DMS53 (cell line): ENCODE data around the gene DIPK1A.

Experiments used
- DNase-seq: peaks from one replicate; lab custom pipeline; 2025; lab: John Stamatoyannopoulos, UW

DIPK1A gene

DNA sequence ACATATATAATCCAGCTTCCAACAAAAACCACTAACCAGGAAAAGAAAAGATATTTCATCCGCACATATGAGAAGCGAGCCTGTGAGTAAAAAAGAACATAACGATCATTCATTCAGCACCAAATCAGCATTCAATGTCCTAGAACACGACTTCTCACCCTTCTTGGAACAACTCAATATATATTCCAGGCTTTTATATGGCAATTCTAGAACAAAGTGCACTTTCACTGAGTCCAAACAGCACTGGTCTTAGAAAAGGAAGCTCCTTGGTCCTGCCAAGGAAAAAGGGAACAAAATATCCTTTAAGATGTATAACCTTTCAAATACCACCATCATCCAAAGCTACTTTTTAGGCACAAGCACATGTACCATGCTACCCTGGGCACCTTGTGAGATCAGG is 84.9 kb downstream of the DIPK1A start:
- DNase-seq, result no peak

DNA sequence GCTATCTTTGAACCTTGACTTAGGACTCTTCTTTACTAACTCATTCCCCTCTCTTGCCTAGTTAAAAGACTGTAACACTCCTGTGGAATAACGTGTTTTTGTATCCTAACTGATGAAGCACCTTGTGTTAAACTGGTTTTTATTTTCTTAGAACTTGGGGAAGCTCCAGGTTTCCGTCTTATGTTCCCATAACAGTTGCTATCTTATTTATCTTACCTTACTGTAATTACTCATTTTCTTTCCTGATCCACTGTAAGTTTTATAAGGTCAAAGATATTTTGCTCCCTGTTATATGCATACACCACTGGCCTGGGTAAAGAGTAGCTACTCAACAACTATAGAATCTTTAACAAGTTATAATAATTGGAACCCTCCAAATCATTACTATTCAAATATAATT is 86.3 kb downstream of the DIPK1A start:
- no peak for DNase-seq

DNA sequence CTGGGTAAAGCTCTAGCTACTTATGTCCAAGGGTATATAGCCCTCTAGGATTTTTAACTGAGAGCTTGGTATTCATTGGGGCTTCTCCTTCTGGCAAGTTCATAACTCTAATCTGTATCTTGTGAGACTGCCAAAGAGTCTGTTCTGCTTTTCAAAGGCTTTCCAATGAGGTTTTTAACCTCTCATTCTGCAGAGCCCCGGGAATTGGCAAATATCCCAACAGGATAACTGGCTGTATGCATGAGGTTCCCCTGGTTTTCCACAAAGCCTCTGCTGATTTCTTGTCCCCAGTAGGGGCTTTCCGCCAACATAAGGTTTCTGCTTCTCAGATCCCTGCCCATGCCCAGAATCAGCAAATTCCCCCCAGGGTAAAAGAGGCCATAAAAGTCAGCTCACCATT is 88.5 kb downstream of the DIPK1A start:
- no peak for DNase-seq

DNA sequence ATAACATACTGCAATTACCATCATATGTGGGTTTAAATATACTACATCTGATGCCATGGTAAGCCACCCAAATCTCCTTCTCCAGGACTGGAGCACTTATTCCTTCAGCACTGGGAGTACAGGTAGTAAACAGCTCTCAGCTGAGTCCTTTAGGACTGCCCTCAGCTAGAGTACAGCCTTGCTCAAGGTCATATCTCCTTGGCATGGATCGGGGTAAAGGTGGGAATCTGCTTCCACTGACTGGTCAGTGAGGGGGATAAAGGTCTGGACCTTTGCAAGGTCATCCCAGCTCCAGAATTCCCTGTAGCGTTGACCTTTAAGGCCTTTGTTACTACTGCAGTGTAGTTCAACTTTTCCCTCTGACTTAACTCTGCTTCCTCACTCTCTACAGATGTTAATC is 90.7 kb downstream of the DIPK1A start:
- no peak for DNase-seq

DNA sequence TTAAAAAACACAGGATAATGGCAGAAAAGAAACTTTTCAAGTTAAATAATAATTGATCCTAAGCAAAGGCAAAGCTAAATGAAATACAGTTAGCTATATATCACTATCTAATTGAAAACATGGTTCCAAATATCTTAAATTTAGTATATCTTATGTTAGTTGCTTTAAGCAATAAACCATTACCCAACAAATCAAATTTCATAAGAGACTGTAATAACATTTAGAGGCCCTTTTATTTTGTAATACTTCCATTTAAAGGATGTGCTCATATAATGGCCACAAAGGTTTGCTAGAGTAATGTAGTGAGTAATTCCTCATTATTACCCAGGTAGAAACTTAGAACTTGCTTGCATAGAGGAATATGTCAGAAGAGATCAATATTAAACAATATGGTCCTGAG is 97.1 kb downstream of the DIPK1A start:
- DNase-seq, result no peak

DNA sequence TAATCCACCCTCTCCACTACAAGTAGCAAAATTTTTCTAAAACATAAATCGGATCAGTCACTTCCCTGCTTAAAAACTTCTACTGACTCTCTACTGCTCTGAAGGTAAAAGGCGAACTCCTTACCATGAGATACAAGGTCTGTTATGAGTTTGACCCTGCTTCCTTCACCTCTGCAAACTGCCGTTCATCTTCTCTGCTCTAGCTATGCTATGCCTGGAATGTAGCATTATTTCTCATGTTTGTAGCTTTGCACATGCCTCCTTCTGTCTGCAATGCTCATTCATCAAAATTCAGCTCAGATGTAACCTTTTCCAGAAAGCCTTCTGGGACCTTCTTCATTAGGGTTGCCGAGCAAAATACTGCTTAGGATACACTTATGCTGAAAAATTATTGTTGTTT is 98.7 kb downstream of the DIPK1A start:
- no peak for DNase-seq

DNA sequence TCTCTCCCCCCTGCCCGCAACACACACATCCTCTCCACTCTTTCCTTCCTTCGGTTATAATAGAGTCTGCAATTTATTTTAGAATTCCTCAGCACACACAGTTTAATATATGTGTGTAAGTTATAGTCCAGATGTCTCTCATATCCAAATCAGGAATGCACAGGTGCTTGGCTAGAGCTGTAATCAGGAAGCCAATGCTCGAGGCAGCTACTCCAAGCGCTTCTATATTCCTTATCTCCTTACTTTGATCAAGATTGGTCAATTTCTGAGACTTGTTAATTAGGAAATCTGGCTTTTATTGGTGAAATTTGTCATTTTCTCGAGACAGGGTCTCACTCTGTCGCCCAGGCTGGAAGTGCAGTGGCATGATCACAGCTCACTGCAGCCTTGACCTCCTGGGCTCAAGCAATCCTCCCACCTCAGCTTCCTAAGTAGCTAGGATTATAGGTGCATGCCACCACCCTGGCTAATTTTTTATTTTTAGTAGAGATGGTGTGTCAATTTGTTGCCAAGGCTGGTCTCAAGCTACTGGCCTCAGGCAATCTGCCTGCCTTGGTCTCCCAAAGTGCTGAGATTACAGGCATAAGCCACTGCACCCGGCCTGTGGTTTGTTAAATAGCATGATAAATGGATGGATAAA is 101.7 kb downstream of the DIPK1A start:
- DNase-seq, result peak; percentile 74

DNA sequence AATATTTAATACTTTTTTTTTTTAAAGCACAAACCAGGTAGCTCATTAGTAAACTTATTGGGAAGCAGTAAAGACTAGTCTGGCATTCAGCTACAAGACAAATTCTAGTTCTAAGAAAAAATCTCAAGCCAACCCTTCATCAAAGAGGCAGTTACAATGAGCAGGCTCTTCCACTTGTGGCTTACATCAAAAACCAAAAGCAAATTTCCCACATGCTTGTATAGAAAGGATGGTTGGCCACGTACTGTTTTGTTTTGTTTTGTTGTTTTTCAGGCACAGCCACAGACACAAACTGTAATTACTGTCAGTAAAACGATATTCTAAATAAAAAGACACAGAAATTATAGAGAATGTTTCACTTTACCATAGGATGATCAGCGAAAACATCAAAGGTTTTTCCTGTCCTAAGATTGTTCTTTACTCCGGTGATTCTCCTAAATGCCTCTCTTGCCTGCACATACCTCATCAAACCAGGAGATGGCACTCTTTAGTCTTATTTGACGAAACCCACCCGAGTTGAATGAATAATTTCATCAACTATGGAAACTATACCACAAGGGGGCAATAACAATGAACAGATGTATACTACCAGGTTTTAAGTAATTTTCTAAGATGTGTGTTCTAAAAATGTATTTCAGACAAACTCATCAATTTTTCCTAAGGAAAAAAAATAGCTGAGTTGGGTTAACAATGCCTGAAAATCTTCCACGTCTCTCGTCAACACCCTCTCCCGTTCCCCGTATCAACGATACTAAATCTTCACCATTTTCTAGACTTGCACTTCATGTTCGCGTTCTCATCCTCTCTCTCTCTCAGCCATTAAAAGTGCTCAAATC is 102.5 kb downstream of the DIPK1A start:
- DNase-seq, result peak; percentile 95

DNA sequence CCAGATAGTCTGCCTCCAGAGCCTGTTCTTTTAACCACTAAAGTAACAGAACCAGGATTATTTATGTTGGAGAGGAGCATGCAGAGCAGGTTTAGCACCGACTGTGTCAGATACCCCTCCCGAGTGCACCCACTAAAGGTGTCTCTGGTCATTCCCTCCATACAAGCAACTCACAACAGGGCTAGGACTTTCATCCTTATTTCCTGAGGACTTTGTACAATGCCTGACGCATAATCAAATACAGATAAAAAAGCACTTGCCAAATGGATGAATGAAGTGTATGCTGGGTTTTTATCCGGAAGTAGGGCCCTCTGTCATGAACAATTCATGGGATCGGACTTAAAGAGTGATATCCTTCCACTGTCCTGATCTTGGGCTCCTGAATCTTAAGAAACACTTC is 103.4 kb downstream of the DIPK1A start:
- DNase-seq, result no peak

DNA sequence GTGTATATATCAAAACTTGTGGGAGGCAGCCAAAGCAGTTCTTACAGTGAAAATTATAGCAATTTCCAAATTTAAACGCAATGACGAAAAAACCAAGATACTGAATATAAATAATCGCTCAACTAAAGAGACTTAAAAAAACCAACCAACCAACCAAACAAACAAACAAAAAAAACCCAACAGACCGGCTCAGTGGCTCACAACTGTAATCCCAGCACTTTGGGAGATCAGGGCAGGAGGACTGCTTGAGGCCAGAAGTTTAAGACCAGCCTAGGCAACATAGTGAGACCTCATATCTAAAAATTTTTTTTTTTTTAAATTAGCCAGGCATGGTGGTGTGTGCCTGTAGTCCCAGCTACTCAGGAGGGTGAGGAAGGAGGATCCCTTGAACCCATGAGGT is 106.0 kb downstream of the DIPK1A start:
- DNase-seq, result no peak

DNA sequence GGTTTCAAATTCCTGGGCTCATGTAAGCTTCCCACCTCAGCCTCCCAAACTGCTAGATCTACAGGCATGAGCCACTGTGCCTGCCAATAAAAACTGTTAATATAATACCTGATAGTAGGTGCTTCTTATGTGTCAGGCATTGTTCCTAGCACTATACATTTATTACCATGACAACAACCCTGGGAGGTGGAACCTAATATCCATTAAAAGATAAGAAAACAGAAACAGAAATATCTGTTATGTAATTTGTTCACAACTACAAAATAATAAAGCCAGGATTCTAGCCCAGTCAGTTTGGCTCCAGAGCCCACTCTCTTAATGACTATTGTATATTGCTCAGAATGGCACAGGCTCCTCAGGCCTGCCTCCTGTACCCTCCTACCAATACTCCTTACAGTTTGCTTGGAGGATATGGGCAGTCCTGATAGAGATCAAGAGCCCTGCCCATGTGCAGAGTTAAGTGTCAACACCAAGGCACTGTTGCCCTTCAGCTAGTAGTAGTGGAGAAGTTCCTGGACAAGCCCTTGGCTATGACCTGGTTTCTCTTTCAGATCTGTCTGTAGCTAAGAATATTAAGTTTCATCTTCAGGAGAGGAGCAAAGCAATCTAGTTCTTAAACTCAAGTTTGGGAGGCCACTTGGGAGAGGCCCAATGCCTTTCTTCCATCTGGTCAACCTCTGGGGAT is 107.0 kb downstream of the DIPK1A start:
- no peak for DNase-seq

DNA sequence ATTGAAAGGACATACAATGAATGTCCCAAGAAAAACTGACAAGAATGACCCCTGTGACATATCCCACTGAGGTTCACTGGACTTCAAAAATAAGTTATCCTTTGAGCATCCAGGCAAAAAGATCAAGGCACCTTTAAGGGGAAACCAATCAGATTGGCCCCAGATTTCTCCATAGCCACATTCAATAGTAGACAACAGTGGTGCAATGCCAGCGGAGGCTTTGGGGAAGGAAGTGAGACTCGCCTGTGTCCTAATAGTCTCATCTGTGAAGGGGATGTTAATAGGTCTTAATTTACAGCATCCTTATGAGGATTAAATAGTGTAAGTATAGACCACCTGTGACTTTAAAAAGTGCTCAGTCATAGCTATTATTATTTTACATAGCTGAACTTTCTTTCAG is 108.0 kb downstream of the DIPK1A start:
- no peak for DNase-seq

DNA sequence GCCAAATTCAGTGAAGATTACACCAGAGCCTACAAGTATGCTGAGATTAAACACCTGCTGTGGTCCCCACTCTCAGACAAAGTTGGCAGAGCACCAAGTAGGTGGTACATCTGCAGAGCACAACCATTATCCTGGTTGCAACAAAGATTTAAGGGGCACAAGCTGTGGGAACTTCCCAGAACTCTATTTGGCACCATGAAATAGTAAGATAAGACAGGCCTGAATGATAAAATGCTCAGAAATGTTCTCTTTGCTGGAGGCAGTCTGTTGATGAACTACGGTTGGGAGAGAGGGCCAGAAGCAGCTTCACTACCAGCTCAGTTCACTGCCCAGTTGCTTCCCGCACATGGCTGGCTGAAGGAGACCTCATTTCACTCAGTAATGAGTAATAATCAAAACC is 109.5 kb downstream of the DIPK1A start:
- DNase-seq, result no peak

DNA sequence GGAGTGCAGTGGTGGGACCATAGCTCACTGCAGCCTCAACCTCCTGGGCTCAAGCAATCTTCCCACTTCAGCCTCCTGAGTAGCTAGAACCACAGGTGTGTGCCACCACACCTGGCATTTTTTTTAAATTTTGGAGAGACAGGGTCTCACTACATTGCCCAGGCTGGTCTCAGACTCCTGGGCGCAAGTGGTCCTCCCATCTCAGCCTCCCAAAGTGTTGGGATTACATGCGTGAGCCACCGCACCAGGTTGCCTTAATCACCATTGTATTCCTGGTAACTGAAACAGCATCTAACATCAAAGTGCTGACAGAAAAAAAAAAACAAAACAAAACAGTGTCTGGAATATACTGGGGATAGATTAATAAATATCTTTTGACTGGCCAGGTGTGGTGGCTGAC is 111.2 kb downstream of the DIPK1A start:
- DNase-seq, result no peak

DNA sequence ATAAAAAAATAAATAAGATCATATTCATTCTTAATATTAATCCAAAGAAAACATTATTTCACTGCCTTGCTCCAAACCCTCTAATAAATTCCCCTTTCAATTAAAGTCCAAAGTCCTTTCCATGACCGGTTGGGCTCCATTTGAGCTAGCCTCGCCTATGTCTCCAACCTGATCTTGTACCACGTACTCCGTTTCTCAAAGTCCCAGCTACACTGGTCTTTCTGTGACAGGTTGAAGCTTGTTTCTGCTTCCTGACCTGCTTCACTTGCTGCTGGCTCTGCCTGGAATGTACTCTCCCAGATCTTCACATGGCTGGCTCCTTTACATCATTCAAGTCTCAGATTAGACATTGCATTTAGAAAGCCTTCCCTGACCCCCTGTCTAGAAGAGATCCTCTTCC is 113.1 kb downstream of the DIPK1A start:
- DNase-seq, result no peak

DNA sequence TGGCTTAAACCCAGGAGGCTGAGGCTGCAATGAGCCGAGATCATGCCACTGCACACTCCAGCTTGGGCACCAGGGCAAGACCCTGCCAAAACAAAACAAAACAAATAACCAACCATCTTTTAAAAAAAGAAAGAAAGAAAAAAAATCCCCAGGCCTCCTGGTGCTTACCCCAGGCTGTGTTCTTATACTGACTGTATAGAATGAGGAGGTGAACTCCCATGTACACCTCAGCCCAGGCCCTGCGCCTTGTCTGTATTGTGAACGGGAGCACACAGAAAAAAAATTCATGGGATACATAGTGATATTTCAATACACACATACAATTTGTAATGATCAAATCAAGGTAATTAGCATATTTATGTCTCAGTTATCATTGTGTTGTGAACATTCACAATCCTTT is 115.4 kb downstream of the DIPK1A start:
- DNase-seq, result no peak

DNA sequence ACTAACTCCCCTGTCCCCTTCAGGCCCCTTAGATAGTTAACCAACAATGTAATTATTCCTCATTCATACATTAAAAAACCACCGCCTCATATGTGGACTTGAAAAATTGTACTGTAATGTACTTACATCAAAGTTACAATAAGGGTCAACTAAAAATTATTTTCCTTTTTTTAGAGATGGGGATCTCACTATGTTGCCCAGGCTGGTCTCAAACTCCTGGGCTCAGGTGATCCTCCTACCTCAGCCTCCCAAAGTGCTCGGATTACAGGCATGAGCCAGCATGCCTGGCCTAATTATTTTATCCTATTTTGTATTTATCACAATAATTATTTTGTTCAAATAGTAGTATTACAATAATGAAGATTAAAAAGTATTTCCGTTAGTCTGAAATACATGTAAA is 116.8 kb downstream of the DIPK1A start:
- no peak for DNase-seq

DNA sequence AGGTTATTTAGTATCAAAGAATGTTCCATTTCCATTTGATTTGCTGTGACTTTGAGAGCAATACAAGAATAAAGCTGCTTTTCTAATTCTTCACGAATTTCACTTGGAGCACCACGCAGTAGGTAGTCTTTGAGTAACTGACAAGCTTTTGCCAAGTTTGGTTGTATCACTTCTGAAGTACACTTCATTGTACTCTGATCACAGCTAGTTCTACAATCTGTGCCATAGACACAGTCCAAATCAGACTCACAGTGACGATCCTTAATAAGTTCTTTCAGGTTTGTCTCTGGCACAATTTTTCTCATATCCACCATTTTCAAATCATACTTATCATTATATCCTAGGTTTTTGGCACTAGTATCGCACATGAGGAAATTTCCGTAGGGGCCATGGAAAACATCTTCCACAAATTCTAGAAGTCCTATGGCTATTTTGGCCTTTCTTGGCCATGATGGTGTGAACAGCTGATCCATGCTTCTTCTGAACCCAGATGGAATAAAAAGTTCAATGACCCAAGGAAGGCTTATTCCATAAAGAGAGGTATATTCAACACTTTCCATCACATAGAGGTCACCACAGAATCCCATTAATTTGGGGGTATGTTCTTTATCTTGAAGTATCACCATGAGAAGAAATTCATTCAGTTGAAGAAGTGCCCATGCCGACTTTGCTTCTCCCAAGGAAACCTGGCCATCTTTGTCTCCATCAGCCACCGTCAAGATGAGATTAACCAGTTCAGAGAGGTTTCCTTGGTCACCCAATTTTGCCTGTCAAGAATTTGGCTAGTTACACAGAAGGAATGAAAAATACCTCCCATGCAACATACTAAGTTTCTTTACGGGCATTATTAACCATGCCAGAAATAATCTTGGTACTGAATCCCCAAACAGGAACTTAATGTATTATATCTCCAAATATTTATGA is 117.6 kb downstream of the DIPK1A start:
- DNase-seq, result no peak

DNA sequence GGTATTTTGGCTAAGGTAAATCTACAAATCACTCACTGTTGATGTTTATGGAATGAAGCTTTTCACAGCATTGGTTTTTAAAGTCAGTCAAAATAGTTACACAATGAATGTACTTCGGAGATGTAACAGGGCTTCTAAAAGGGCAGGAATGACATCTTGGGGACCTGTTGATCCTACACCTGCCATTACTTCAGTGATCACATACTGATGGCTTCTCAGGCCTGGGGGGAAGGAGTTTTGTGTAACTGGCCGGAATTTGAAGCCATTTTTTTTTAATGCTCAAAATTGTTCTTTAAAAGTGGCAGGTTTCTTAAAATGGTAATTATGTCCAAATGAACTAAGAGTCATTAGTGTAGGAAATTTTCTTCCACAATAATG is 118.2 kb downstream of the DIPK1A start:
- peak; percentile 48 for DNase-seq

DNA sequence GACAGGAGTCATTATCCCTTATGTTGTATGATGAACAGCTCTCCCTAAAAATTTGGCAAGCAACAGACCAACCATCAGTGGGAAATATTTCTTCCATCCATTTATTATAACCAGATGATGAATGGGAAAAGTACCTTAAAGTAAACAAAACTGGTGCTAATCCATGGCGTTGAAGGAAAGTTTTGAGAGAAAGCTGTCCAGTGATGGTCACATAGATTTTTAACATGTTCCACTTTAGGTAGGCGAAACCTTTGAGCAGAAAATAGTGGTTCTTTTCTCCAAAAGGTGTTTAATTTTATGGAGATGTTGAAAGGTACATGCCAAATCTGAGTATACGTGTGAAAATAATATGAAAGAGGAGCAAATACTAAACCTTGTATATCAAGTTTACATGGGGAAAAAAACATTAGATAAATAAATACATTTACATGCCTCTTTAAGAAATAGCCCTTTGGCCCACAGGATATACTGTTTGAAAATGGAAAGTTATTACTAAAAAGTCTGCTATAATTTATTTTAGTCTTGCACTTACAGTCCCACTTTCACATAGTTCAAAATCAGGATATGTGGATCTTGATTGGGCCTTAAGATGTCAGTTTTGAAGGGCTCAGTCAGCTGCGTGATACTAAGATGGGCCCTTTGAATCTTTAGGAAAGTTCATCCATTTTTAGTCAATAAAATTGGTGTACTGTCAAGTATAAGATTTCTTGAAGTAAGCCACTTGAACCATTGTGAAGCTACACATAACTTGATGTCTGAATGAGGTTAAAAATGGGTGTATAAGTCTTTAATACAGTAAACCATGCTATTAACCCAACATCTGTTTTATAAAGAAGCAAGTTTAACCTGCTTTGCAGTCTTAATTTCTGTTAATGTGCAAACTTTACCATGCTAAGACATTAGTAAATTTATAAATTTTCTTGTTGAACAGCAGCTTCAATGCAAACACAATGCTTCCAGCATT is 118.9 kb downstream of the DIPK1A start:
- peak; percentile 48 for DNase-seq

DNA sequence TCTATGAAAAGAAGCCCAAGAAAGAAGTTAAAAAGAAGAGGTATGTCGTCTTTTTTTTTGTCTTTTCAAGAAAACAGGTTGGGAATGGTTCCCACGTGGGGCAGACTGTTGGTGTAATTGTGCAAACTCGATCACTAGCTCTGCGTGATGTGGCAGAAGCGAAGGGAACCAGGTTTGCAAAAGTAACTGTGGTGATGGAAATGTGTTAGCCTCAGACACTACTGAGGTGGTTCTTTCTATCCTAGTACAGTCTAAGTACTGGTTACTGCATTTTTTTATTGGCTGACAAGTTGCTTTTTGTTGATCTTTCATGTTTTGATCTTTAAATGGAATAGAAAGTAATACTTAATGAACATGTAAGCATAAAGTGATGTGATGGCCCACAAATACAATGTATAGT is 120.7 kb downstream of the DIPK1A start:
- no peak for DNase-seq
